GM19240 (cell line): Measurements from ENCODE around the gene NKX1-2.

ENCODE experiments used
- DNase-seq: peaks from one replicate; pipeline ENCODE4 v3.0.0; 2011; ENCODE audit warnings: low spot score; ENCODE audit not compliant: insufficient read length

The NKX1-2 gene

DNA sequence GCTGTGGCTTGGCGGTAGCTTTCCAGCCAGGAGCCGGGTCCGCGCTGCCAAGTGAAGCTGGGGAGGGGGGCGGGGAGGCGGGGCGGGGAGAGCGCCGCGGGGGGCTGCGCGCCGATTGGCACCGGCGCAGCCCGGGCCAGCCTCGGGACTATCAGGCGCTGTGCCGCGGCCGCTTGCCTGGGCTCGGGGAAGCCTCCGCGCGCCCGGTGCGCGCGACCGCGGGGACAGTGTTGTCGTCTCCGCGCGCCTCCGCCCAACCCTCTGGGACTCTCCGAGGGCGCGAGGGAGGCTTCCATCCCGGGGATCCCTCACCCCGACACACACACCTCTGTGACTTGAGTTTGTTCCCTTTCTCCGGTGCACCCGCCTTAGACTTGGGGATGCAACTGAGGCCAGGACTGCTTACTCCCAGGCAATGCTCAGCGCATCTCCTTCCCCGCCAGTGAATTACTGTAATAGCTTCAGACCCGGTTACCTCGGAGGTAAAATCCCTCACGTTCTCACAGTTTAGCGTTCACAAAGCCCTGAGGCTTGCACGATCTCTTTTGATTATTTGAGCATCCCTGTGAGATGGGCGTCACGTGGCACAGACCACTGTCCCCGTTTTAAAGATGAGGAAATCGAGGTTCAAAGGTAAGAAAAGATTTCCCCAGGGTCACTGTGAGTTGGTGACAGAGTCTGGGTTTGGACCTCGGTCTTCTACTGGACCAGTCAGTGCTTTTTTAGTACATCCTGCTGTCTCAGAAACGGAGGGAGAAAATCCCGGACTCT, at the start of gene NKX1-2:
NKX1-2 (minus strand) TSS at position 24 of the 771 bp plus-strand sequence. CDS start 92 bp downstream, outside the sequence.
- no peak for DNase-seq

DNA sequence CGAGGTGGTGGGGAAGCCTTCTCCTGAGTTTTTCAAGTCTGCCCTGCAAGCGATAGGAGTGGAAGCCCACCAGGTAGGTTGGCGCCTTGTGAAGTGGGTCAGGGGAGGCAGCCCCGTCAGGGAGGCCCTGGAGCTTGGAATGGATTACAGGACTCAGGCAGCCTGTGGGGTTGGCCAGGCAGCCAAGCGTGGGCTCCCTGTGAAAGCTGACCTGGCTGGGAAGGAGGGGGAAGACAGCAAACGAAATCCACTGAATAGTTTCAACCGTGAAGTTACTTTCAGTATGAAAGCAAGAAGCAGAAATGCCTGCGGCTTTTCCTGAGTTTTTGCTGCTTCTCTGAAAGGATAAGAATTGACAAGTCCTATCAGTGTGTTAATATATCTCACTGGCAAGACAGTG, 48.2 kb upstream of the NKX1-2 start:
- no peak for DNase-seq

DNA sequence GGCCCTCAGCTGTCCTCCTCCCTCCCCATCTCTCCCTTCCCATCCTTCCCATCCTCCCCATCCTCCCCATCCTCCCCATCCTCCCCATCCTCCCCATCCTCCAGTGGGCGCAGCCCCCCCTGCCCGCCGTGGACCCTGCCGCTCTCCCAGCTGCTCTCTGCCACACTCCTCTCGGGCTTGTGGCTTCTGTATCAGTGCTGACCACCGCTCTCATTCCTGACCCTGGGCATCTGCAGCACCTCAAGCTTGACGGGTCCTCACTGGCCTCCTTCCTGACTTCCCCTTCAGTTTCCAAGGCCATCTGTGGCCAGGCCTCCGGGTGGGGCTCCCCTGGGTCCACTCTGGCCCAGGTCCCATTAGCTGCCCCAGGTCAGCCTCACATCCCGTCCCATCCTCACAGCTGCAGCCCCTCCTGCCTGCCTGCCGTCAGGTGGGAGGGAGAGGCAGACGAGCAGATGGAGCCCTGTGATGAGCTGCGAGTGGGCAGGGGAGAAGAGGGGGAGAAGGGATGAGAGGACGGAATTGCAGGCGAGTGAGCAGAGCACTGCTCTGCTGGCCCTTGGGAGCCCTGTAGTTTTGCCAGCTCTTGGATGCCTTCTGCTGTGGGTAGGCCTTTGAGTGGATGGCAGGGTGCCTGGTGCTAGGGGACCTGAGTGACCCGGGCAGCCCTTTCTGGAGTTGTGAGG, 47.5 kb upstream of the NKX1-2 start:
- DNase-seq = no peak

DNA sequence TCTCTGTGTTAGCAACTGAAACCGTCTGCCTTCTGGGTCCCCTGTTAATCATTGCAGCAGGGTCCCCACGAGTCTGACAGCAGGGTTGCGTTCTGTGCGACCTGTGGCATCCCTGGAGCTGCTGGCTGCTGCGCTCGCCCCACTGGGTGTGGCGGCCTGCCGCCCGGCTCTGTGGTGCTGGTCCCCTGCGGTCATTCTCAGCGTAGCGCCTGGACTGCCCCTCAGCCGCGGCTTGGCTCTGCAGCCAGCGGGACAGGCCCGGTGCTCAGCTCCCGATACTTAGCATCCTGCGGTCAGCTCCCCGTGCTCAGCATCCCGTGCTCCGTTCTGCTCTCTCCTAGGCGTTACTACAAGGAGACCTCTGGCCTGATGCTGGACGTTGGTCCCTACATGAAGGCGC, 46.8 kb upstream of the NKX1-2 start:
- no peak for DNase-seq

DNA sequence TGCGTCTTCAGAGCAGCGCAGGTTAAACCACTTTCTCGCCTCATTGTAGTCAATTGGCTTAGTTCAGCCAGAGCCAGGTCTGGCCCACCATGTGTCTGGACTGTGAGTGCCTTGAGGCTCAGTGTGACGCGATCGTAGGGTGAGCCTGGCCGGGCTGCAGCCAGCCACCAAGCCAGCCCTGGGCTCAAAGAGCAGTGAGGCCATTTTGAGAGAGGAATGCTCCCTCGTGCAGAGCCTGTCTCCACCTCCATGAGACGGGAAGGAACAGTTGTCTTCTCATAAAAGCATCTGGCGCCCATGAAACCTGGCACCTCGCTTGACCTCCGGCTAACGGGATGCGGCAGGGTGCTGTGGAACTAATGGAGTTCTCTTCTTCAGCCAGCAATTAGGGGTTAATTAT, 46.3 kb upstream of the NKX1-2 start:
- DNase-seq = no peak

DNA sequence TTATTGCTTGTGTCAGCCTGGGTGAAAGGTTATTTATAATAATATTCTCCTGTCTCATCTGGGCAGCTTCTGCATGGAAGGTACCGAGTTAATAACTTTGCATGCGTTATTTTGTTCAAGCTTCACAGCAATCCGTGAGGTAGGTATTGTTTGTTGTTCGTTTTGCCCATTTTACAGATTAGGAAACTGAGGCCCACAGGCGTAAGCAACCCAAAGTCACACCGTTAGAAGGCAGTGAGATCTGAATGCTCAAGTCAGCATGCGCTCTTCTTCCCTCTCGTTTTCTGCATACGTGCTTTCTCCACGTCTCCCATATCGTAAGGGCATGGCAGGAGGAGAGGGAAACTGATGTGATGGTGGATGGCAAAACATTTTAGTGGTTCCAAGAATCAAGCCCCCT, 45.9 kb upstream of the NKX1-2 start:
- no peak for DNase-seq

DNA sequence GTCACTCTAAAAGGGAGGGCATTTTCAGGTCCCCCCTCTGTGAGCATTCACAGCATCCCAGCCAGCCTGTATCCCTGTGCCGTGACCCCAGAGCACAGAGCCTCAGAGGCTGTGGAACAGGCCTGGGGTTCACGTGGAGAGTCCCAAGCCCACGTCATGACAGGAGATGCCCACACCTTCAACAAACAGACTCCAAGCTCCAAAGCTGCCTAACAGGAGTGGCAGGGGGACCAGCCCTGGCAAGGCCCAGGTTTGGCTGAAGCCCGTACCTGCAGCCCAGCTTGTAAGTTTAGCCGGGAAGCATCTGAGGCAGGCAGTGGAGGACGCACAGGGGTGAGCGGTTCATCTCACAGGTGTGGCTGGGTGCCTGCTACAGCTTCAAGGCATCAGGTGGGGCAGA, 45.3 kb upstream of the NKX1-2 start:
- no peak for DNase-seq

DNA sequence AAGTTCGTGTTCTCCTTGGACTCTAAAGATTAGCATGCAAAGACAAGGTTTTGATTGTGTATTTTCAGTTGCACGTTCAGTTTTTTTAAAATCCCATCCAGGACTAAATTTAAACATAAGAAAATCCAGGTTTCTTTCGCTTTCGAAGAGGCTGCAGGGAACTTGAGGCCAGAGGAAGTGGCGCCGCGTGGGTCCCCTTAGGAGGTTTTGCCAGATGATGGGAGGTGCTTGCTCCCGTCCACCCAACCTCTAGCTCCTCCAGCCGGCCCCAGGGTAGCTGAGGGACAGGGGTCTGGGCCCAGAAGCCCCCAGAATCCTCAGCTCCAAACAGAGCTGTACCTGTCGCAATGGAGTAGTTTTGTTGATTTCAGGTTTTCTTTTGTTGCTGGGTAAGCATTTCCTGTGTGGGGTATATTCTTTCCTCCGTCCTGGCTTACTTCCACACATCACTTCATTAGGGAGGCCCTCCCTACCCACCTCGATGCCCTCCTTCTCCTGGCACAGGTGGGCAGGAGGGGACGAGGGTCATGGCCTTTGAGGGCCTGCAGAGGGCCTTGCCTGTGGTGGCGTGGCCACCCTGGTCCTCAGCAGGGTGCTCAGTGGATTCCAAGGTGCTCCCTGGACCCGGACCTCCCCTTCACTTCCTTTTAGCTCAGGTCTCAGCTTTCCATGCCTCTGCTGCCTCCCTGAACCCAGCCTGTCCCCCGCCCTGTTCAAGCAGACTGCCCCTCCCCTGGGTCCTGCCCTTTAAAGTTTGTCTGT, 44.4 kb upstream of the NKX1-2 start:
- no peak for DNase-seq

DNA sequence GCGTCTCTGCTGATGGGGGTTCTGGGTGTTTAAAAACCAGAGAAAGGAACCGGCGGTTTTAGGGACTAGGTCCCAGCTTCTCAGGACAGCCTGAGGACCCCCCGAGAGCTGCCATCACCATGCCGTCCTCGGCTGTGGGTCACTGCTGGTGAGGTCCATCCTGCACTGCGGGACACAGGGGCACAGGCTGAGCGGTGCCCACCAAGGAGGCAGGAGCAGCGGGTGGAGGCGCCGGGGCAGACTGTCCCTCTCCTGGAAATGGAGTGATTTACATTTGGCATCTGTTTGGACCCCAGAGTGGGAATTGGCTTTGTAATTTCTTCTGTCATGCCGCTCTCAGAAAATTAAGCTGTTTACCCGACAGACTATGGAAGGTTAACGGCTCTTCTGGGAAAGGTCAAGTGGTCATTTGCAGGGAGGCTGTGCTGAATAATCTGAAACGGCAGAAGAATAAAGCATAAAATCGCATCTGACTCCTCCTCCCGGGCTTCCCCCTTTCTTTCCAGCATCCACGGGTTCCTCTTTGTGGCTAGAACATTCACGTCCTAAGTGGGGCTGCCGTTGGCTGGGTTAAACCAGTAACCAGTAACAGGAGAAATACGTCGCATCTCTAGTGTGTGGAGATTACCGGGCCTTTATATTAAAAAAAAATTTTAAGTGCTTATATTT, 43.5 kb upstream of the NKX1-2 start:
- no peak for DNase-seq

DNA sequence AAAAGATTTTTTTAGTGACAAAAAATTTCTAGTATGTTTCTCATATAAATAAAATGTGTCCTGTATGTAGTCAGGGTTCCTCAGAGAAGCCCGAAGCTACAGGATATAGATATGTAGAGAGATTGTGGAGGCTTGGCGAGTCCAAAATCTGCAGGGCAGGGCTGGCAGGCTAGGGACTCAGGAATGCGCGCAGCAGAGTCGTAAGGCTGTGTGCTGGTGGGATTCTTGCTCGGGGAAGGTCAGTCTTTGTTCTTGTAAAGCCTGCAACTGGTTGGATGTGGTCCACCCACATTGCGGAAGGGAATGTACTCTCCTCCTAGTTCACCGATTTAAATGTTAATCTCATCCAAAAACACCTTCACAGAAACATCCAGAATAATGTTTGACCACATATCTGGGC, 42.4 kb upstream of the NKX1-2 start:
- no peak for DNase-seq

DNA sequence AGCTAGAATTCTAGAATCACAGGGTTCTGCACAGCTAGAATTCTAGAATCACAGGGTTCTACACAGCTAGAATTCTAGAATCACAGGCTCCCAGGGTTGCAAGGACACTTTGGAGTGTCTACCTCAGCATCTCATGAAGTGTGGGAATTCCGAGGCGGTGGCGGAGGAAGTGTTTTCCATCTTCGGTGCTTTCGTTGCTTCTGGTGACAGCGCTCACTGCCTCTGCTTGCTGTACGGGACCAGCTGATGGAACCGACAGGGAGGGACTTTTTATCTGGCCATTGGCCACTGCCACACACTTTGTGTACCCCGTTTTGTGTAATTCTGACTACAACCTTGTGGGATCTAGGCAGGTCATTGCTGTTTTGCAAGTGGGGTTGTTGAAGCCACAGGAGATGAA, 41.3 kb upstream of the NKX1-2 start:
- no peak for DNase-seq

DNA sequence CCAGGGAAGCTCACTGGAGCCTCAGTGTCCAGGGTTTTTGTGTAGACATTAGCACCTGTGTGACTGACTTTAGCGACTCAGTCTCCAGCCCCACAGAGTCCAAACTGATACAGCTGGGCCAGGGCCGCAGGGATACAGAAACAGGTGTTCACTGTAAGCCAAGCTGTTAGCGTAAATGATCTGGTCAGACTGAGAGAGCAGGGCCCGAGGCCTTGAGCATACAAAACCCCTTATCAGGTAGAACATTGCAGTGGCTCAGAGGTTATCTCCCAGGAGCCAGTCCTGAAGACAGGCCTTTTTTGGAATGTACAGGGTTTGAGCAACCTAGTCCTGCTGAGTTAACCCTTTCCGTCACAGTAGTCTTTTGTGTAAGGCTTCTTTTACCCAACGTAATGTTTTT, 36.8 kb upstream of the NKX1-2 start:
- DNase-seq = no peak

DNA sequence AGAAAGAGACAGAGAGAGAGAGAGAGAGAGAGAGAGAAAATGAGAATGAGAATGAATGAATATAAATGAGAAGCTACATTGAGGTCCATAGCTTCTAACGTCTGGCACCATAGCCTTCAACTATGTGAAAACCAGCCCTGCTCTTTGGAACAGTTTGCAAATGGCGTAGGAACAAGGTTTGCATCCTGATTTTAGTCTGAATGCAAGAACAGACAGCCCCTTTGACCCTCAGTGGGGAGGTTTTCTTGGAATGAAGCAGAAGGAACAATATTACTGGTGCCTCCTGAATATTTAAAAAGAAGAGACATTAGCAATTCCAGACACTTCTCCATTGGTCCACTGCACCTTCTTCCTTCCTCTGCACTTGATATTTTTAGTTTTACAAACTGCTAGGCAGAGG, 34.8 kb upstream of the NKX1-2 start:
- no peak for DNase-seq

DNA sequence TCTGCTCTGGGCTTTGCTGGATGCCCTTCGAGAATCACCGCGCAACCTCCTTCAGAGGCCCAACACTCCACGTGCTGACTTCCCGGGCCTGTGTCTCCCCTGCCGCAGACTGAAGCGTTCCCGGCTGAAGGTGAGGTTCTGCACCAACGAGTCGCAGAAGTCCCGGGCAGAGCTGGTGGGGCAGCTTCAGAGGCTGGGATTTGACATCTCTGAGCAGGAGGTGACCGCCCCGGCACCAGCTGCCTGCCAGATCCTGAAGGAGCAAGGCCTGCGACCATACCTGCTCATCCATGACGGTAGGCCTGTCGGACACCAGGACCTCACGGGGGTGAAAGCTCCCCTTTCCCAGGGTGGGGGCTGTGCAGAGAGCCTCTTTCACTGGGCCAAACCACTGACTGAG, 34.2 kb upstream of the NKX1-2 start:
- DNase-seq = no peak

DNA sequence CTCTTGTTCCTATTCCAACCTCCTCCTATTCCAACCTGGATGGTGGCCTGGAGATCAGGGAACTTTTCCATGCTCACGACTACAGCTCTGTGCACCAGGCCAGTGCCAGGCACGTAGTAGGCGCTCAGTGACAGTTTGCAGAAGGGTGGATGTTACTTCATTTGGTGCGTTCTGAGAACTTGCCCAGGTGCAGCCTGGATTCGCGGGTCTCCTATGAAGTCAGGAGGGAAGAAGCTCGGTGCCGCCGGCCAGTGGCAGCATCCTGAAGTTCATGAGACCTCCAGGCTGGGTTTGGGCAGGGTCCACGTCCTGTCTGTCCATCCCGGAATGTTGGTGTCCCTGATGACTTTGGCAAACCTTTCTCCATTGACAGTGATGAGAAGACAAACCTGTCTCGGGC, 33.0 kb upstream of the NKX1-2 start:
- DNase-seq = no peak

DNA sequence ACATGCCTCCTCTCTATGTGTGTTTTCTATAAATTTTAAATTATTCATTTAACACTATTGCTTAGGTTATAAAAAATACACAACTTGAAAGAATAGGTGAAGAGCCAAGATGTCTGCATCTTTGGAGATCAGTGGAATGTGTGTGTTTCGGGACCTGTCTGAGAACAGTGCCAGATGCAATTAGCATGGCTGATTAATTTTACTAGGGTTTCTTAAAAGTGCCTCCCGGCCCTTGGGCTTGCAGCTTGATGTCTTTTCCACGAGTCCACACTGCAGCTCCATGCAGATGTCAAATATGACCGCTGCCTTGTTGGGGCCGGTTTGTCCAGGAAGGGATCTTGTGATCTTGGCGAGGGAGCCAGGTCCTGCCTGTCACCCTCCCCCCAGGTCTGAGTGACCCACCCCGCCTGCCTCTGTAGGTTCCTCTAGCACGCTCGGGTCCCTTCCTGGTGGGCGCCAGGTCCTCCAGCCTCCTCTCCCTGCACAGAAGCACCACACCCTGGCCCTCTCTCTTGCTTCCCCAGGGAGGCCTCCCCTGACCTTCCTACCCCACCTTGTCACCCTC, 32.5 kb upstream of the NKX1-2 start:
- DNase-seq = no peak

DNA sequence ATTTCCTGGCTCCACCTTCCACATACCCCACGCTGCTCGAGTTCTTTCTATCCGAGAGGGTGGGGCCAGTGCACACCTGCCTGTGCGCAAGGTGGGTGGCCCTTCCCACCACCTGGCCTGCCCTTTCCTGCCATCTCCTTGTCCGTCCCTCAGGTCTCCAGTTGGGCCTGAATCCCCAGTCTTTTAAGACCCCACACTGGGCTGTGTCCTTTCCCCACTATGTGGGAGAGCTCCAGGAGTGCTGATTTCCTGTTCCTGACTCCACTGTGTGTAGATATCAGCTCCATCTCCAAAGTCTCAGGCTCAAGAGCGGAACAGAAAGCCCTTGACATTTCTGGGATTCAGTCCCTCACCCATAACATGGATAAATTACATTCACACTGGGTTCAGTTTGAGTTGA, 31.9 kb upstream of the NKX1-2 start:
- no peak for DNase-seq

DNA sequence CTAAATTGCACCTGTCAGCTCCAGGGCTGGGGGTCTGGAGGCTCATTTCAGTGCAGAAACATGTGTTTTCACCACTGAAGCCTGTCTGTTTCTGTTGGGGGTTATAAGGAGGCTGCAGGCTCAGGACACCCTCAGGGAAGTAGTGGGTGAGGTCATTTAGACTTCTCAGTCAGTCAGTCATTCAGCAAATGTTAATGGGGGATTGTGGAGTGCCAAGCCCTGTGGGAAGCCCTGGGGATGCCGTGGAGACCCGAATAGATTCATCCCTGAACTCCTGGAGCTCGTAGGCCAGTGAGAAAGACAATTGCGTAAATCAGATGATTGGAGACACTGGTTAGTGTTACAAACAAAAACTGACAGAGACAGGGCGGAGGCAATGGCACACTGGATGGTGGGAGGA, 31.0 kb upstream of the NKX1-2 start:
- no peak for DNase-seq

DNA sequence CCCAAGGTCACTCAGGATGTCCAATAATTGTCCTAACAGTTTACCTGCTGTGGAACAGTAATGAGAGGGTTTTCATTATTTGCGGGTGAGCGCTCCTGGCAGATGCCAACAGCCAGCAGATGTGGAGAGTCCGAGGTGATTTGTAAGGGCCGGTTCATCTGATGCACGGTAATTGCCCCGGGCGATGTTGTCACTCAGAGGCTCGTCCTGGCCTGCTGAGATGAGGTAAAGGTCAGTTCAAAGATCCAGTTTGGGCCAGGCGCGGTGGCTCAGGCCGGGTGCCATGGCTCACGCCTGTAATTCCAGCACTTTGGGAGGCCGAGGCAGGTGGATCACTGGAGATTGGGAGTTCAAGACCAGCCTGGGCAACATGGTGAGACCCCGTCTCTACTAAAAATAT, 28.7 kb upstream of the NKX1-2 start:
- DNase-seq = no peak

DNA sequence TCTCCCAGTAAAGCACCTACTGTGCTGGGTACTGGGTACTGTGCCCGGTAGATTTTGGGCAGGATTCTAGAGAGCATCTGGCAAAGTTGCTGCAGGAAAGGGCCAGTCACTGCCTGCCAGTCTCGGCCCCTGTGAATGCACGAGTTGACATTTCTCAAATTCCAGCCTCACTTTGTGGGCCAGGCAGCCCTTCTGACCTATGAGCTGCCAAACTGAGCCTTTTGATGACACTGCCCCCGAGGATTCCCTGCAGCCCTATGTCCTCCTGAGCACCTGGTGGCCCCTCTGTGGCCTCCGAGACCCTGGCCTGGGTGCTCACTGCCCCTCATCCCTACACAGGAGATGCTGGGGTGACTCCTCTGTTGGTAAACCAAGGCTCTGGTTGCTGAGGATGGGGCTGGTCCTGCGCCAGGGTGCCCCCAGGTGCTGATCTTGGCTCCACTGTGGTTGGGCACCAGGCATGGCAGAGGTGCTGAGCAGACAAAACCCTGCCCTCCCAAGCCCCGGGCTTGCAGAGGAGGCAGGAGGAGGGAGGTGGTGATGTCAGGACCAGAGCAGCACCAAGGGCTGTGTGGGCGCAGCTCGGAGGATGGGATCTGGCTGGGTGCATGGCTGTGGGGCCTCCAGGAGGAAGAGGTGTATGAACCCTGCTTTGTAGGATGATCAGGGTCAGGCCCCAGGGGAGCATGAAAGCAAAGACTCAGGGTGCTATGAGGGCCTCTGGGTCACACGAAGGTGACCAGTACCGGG, 28.0 kb upstream of the NKX1-2 start:
- DNase-seq = no peak
